ENCODE data around the gene ARMCX5.

The ARMCX5 gene
- long read RNA-seq, full-length matches to known transcripts = 73 of 92 reads
- long read RNA-seq, partial matches to known transcripts = 3 of 92 reads
- long read RNA-seq, other reads (novel, unspliced or antisense) = 16 of 92 reads

GRCh38 chrX:102599084-102599950 is at the start of gene ARMCX5:
Gene ARMCX5, plus strand, starts transcription at chrX:102599515. Its CDS starts 2,627 bp downstream, at chrX:102602142.
- H3K27ac ChIP-seq (replicated peaks) = peak within 1 kb of the TSS; percentile 72
- TF ChIP-seq GABPA (IDR thresholded peaks at IDR 0.05; ENCODE audit: low read depth) (no peak), POLR2AphosphoS5 (IDR thresholded peaks at IDR 0.05; ENCODE audit: low read depth) (peak; percentile 73), CTCF (IDR thresholded peaks at IDR 0.05; ENCODE audit: insufficient read depth, low read length) (no peak), SPI1 (IDR thresholded peaks at IDR 0.05; ENCODE audit: borderline replicate concordance, low read depth) (no peak)
- TF ChIP-seq, protein P1, sequence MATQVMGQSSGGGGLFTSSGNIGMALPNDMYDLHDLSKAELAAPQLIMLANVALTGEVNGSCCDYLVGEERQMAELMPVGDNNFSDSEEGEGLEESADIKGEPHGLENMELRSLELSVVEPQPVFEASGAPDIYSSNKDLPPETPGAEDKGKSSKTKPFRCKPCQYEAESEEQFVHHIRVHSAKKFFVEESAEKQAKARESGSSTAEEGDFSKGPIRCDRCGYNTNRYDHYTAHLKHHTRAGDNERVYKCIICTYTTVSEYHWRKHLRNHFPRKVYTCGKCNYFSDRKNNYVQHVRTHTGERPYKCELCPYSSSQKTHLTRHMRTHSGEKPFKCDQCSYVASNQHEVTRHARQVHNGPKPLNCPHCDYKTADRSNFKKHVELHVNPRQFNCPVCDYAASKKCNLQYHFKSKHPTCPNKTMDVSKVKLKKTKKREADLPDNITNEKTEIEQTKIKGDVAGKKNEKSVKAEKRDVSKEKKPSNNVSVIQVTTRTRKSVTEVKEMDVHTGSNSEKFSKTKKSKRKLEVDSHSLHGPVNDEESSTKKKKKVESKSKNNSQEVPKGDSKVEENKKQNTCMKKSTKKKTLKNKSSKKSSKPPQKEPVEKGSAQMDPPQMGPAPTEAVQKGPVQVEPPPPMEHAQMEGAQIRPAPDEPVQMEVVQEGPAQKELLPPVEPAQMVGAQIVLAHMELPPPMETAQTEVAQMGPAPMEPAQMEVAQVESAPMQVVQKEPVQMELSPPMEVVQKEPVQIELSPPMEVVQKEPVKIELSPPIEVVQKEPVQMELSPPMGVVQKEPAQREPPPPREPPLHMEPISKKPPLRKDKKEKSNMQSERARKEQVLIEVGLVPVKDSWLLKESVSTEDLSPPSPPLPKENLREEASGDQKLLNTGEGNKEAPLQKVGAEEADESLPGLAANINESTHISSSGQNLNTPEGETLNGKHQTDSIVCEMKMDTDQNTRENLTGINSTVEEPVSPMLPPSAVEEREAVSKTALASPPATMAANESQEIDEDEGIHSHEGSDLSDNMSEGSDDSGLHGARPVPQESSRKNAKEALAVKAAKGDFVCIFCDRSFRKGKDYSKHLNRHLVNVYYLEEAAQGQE (IDR thresholded peaks at IDR 0.05; ENCODE audit: insufficient replicate concordance, low read depth) = peak; percentile 5
- peak; percentile 77 to 84 for DNase-seq (ENCODE audit: low read depth in 1 of 2, low spot score in 1 of 2)
- no peaks in the 10 kb centered on the region for H3K27me3 ChIP-seq (ENCODE audit: insufficient read depth, poor library complexity, severe bottlenecking)
- peak within 1 kb of the TSS; percentile 65 for H3K4me3 ChIP-seq (replicated peaks; ENCODE audit: insufficient read depth, low read length)

DNA sequence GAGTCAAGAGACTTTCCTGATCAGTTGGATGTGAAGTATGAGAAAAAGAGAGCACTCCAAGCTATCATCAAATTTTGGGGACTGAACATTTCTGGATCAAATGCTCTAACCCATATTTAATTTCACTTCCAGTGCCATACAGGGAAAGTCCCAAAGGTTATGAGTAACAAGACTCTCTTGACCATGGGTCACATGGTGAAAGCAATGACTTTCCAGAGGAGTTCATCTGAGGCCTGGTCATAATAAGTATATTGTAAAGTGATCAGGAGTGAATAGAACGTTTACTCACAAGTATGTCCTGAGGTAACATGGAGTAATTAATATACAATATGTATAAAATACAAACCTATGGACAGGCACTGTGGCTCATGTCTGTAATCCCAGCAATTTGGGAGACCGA is 40.7 kb upstream of the ARMCX5 start:
- Histone ChIP-seq H3K4me3 (replicated peaks; ENCODE audit: insufficient read depth, low read length) (no peak overlapping the region), H3K27ac (replicated peaks) (no peak overlapping the region), H3K27me3 (ENCODE audit: insufficient read depth, poor library complexity, severe bottlenecking) (no peaks in the 10 kb centered on the region)
- DNase-seq (ENCODE audit: low read depth in 1 of 2, low spot score in 1 of 2) = no peak
- TF ChIP-seq CTCF (IDR thresholded peaks at IDR 0.05; ENCODE audit: insufficient read depth, low read length) (no peak), GABPA (IDR thresholded peaks at IDR 0.05; ENCODE audit: low read depth) (no peak), SPI1 (IDR thresholded peaks at IDR 0.05; ENCODE audit: borderline replicate concordance, low read depth) (no peak), POLR2AphosphoS5 (IDR thresholded peaks at IDR 0.05; ENCODE audit: low read depth) (no peak)
- TF ChIP-seq, protein P1 (IDR thresholded peaks at IDR 0.05; ENCODE audit: insufficient replicate concordance, low read depth) = no peak

DNA sequence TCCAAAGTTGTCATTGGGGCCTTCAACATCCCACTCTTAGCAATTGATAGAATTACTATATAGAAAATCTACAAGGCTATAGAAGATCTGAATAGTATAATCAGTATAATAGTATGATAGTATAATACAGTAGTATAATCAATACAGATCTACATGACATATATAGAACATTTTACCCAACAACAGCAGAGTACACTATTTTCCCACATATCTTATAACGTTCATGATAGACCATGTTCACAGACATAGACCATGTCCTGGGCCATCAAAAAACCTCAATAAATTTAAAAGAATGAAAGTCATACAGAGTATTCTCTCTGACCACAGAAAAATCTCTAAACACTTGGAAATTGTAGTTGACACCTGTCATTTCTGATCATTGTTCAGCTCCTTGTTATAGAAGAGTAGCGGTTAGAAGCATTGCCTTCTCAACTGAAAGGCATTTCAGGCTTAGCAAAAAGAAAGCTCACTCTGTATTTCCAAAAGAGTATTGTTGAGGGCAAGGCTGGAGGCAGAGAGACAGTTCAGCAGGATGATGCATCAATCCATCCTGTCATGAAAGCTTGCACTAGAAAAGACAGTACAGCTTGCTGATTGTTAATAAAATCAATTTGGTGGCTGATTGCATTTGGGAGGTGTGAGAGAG is 38.8 kb upstream of the ARMCX5 start:
- TF ChIP-seq, protein P1 (IDR thresholded peaks at IDR 0.05; ENCODE audit: insufficient replicate concordance, low read depth) = no peak
- TF ChIP-seq SPI1 (IDR thresholded peaks at IDR 0.05; ENCODE audit: borderline replicate concordance, low read depth) = no peak
- TF ChIP-seq GABPA (IDR thresholded peaks at IDR 0.05; ENCODE audit: low read depth) = no peak
- no peak for TF ChIP-seq CTCF (IDR thresholded peaks at IDR 0.05; ENCODE audit: insufficient read depth, low read length)
- TF ChIP-seq POLR2AphosphoS5 (IDR thresholded peaks at IDR 0.05; ENCODE audit: low read depth) = no peak
- DNase-seq (ENCODE audit: low read depth in 1 of 2, low spot score in 1 of 2) = no peak
- no peak overlapping the region for H3K4me3 ChIP-seq (replicated peaks; ENCODE audit: insufficient read depth, low read length)
- H3K27me3 ChIP-seq (ENCODE audit: insufficient read depth, poor library complexity, severe bottlenecking) = no peaks in the 10 kb centered on the region
- H3K27ac ChIP-seq (replicated peaks) = no peak overlapping the region
